ENCODE measurements around the gene PDZD4.

The PDZD4 gene

DNA sequence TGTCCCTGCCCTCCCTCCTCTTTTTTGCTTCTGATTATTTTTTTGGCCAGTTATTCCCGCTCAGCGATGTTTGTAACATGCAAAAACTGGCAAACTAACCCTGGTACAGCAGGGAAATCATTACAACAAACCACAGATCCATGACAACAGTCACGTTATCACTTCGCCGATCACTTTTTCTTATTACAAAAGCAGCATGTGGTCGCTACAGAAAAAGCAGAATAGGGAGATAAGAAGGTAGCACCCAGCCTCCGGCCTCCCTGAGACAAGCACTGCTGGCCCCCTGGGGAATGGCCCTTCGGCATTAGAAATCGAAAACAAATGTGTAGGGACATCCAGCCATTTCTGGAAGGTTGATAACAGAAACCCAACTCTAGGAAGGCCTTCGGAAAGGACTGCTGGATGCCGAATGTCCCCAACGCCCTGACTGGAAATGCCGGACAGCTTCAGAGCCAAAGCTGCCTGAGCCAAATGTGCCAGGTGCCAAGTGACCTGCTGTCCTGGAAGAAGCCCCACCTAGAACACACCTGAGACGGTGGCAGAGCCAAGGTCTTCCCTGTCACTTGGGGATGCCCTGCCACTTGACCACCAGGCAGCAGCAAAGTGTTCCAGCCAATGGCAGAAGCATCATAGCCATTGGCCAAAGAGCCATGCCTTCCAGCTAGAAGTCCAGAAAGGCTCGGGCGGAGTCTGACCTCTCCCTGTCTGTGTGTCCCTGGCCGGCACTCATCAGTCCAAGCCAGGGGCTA, 39.1 kb downstream of the PDZD4 start:
- Histone ChIP-seq H3K4me3 (ENCODE audit: severe bottlenecking) (no peak overlapping the region), H3K4me1 (ENCODE audit: insufficient read depth, poor library complexity, severe bottlenecking) (no peaks in the 10 kb centered on the region), H3K27ac (ENCODE audit: poor library complexity, severe bottlenecking) (no peak overlapping the region), H3K9me3 (ENCODE audit: severe bottlenecking) (no peaks in the 10 kb centered on the region), H3K36me3 (ENCODE audit: low read depth) (0 out of 2 replicates have a peak, but pooled peaks cover 2% of the 10 kb centered on the region), H3K27me3 (ENCODE audit: insufficient read depth, poor library complexity, severe bottlenecking) (no peaks in the 10 kb centered on the region)
- TF ChIP-seq, protein P1, sequence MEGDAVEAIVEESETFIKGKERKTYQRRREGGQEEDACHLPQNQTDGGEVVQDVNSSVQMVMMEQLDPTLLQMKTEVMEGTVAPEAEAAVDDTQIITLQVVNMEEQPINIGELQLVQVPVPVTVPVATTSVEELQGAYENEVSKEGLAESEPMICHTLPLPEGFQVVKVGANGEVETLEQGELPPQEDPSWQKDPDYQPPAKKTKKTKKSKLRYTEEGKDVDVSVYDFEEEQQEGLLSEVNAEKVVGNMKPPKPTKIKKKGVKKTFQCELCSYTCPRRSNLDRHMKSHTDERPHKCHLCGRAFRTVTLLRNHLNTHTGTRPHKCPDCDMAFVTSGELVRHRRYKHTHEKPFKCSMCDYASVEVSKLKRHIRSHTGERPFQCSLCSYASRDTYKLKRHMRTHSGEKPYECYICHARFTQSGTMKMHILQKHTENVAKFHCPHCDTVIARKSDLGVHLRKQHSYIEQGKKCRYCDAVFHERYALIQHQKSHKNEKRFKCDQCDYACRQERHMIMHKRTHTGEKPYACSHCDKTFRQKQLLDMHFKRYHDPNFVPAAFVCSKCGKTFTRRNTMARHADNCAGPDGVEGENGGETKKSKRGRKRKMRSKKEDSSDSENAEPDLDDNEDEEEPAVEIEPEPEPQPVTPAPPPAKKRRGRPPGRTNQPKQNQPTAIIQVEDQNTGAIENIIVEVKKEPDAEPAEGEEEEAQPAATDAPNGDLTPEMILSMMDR (IDR thresholded peaks at IDR 0.05; ENCODE audit: poor library complexity, severe bottlenecking) = no peak
- DNase-seq (ENCODE audit: low spot score) (no peak), ATAC-seq (ENCODE audit: low read depth) (no peak)

DNA sequence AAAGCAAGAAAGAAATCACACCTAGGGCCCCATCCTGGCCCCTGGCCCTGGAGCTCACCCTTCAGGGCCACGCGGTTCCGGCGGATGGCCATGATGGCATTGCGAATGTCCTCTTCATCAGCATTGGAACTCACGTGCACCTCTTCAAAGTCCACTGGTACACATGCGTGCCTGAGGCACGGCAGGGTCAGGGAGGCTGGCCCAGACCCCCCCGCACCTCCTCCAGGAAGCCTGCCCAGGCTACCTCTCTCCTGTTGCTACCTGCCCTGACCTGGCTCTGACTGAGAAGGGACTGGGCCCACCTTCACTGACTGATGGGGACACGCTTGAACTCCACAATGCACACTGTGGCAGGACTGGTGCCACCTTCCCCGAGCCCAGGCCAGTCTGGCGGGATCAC, 40.7 kb downstream of the PDZD4 start:
- H3K4me1 ChIP-seq (ENCODE audit: insufficient read depth, poor library complexity, severe bottlenecking) = no peaks in the 10 kb centered on the region
- TF ChIP-seq, protein P1 (IDR thresholded peaks at IDR 0.05; ENCODE audit: poor library complexity, severe bottlenecking) = no peak
- H3K36me3 ChIP-seq (ENCODE audit: low read depth) = 0 out of 2 replicates have a peak, but pooled peaks cover 4% of the 10 kb centered on the region
- no peak overlapping the region for H3K27ac ChIP-seq (ENCODE audit: poor library complexity, severe bottlenecking)
- ATAC-seq (ENCODE audit: low read depth) = no peak
- no peaks in the 10 kb centered on the region for H3K9me3 ChIP-seq (ENCODE audit: severe bottlenecking)
- no peaks in the 10 kb centered on the region for H3K27me3 ChIP-seq (ENCODE audit: insufficient read depth, poor library complexity, severe bottlenecking)
- no peak overlapping the region for H3K4me3 ChIP-seq (ENCODE audit: severe bottlenecking)
- no peak for DNase-seq (ENCODE audit: low spot score)

DNA sequence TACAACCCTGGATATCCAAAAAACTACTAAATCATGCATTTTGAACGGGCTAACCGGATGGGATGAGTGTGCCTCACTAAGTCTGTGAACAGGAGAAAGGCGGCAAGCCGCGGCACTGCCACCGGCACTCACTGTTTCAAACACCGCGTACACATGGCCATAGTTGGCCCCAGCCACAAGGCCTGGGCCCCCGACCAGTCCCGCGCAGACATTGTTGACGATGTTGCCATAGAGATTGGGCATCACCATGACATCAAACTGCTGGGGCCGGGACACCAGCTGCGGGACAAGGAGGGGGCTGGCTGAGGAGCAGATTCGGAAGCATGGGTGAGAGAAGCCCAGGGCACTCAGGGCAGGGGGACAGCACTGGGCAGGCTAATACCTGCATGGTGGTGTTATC, 43.7 kb downstream of the PDZD4 start:
- Histone ChIP-seq H3K36me3 (ENCODE audit: low read depth) (0 out of 2 replicates have a peak, but pooled peaks cover 4% of the 10 kb centered on the region), H3K4me3 (ENCODE audit: severe bottlenecking) (no peak overlapping the region), H3K27me3 (ENCODE audit: insufficient read depth, poor library complexity, severe bottlenecking) (no peaks in the 10 kb centered on the region), H3K9me3 (ENCODE audit: severe bottlenecking) (no peaks in the 10 kb centered on the region), H3K27ac (ENCODE audit: poor library complexity, severe bottlenecking) (no peak overlapping the region), H3K4me1 (ENCODE audit: insufficient read depth, poor library complexity, severe bottlenecking) (no peaks in the 10 kb centered on the region)
- no peak for ATAC-seq (ENCODE audit: low read depth)
- no peak for DNase-seq (ENCODE audit: low spot score)
- TF ChIP-seq, protein P1 (IDR thresholded peaks at IDR 0.05; ENCODE audit: poor library complexity, severe bottlenecking) = no peak

DNA sequence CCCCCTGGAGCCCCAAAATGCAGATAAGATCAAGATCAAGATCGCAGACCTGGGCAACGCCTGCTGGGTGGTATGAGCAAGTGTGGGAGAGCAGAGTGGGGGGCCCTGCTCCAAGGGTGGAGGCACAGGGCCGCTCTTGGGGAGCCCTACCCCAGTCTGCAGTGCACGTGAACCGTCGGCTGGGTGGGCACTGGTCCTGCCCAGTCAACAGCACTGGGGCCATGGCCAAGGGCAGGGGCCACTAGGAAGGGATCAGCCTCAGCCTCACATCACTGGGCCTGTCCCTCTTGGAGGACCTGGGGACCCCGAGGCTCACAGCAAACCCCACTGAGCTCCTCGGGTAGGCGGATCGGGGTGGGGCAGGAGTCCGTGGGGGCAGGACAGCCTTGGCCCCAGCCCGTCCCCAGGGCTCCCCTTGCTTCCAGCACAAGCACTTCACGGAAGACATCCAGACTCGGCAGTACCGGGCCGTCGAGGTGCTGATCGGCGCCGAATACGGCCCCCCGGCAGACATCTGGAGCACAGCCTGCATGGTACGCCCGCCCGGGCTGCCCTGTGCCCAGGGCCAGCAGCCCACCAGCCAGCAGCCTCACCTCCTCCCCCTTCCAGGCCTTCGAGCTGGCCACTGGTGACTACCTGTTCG, 45.9 kb downstream of the PDZD4 start:
- no peaks in the 10 kb centered on the region for H3K27me3 ChIP-seq (ENCODE audit: insufficient read depth, poor library complexity, severe bottlenecking)
- ATAC-seq (ENCODE audit: low read depth) = no peak

More for the DNA sequence above, 45.9 kb downstream of the PDZD4 start:
- Histone ChIP-seq H3K27ac (ENCODE audit: poor library complexity, severe bottlenecking) (no peak overlapping the region), H3K4me1 (ENCODE audit: insufficient read depth, poor library complexity, severe bottlenecking) (no peaks in the 10 kb centered on the region), H3K9me3 (ENCODE audit: severe bottlenecking) (no peaks in the 10 kb centered on the region), H3K4me3 (ENCODE audit: severe bottlenecking) (no peak overlapping the region), H3K36me3 (ENCODE audit: low read depth) (0 out of 2 replicates have a peak, but pooled peaks cover 4% of the 10 kb centered on the region)
- no peak for DNase-seq (ENCODE audit: low spot score)
- TF ChIP-seq, protein P1 (IDR thresholded peaks at IDR 0.05; ENCODE audit: poor library complexity, severe bottlenecking) = no peak

All from RWPE2 (cell line).